ENCODE measurements around the gene POLR1C. TPM values are rescaled to one million over a fixed set of nuclear protein-coding genes. Genes with fewer than 3 reads are reported as not detected.

Gene POLR1C
- total and polyA plus RNA-seq, 4 donors, result 29.0 to 50.7 (median 40.5) TPM

DNA sequence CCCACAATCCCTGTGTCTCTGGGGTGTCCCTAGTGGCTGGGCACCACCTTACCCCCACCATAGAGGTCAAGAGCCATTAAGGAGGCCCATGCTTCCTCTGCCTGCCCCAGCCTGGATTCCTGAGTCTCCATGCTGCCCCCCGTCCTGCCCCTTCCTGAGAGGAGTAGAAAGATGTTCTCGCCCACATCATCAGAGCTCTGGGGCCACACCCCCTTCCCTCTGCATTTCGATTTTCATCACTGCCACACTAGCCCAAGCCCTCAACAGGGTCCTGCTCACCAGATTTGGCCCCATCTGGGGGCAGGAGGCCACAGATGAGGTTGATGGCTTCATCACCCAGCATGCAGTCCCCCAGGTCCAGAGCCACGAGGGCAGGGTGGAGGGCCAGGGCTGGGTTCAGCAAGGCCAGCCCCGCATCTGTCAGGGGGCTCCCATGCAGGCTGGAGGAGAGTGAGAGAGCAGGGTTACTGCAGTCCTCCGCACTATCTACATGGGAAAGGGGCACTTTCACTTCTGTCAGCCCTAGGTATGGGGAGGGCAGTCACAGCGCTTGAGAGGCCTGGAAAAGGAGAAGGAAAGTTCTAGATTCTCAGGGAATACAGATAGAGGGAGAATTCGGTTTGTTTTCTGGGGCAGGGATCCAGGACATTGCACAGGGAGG is 8.3 kb upstream of the POLR1C start:
- H3K9ac ChIP-seq (ENCODE audit: insufficient read depth in 1 of 2, low read length in 2 of 2), result no peak overlapping the region
- no peak overlapping the region for H3K27ac ChIP-seq (ENCODE audit: low read depth in 1 of 2, low read length in 1 of 2)
- 71 to 80% methylated on average over 8 of the region's 8 CpGs for WGBS, 2 donors
- no peak overlapping the region for H3K4me3 ChIP-seq
- peaks cover 8 to 42% (median 11%) of the 10 kb centered on the region in 4 donors for H3K36me3 ChIP-seq (ENCODE audit: control insufficient read depth in 4 of 4, insufficient read depth in 4 of 4, low read length in 4 of 4)
- ATAC-seq (ENCODE audit: insufficient read depth, low FRiP score), result no peak
- no peaks in the 10 kb centered on the region for H3K9me3 ChIP-seq (ENCODE audit: control insufficient read depth in 4 of 4, insufficient read depth in 3 of 4, low read length in 3 of 4)
- TF ChIP-seq, protein P1, sequence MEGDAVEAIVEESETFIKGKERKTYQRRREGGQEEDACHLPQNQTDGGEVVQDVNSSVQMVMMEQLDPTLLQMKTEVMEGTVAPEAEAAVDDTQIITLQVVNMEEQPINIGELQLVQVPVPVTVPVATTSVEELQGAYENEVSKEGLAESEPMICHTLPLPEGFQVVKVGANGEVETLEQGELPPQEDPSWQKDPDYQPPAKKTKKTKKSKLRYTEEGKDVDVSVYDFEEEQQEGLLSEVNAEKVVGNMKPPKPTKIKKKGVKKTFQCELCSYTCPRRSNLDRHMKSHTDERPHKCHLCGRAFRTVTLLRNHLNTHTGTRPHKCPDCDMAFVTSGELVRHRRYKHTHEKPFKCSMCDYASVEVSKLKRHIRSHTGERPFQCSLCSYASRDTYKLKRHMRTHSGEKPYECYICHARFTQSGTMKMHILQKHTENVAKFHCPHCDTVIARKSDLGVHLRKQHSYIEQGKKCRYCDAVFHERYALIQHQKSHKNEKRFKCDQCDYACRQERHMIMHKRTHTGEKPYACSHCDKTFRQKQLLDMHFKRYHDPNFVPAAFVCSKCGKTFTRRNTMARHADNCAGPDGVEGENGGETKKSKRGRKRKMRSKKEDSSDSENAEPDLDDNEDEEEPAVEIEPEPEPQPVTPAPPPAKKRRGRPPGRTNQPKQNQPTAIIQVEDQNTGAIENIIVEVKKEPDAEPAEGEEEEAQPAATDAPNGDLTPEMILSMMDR (IDR thresholded peaks at IDR 0.05; ENCODE audit: control extremely low read depth, extremely low read depth), result no peak
- DNase-seq, result no peak
- H3K27me3 ChIP-seq (ENCODE audit: control insufficient read depth in 3 of 3, insufficient read depth in 3 of 3, low read length in 2 of 3), result peaks cover 0 to 14% (median 5%) of the 10 kb centered on the region in 3 donors
- peaks cover 0 to 17% (median 5%) of the 10 kb centered on the region in 5 donors for H3K4me1 ChIP-seq (ENCODE audit: control insufficient read depth in 5 of 5, insufficient read depth in 5 of 5, low read length in 5 of 5)

DNA sequence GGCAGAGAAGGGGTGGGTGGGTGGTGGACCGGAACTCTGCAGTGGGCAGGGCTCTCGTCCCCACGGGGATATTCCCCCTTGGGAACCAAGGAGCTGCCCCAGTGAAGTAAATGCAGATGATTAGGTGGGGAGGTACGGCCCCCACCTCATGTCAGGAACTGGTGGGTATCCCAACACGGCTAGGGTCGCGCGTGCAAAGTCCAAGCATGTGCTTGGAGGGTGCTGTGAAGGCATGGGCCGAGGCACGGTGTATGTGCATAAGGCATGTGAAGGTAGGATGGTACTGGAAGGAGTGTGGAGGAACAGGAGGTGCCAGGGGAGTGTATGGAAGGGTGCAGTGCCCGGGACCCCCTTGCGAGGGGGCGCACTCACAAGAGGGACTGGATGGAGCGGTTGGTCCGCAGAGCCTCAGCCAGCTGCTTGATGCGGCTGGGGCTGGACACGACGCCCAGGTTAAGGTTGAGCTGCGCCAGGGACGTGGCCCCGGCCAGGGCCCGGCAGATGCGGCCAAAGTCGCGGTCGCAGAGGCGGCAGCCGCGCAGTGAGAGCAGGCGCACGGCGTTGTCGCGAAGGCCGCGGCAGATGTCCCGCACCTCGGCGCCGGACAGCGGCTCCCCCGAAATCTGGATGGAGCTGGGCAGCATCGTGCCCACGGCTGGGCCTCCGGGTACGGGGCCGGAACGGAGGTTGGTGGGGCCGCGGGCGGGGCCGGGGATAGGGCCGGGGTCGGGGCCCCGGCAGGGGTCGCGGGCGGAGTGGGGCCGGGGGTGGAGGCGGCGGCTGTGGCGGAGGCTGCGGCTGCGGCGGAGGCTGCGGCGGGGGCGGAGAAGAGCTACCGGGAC is 7.5 kb upstream of the POLR1C start:
- Histone ChIP-seq H3K4me3 (peak overlapping the region; percentile 43), H3K9me3 (ENCODE audit: control insufficient read depth in 4 of 4, insufficient read depth in 3 of 4, low read length in 3 of 4) (no peaks in the 10 kb centered on the region), H3K27ac (ENCODE audit: low read depth in 1 of 2, low read length in 1 of 2) (no peak overlapping the region), H3K36me3 (ENCODE audit: control insufficient read depth in 4 of 4, insufficient read depth in 4 of 4, low read length in 4 of 4) (peaks cover 6 to 38% (median 13%) of the 10 kb centered on the region in 4 donors), H3K27me3 (ENCODE audit: control insufficient read depth in 3 of 3, insufficient read depth in 3 of 3, low read length in 2 of 3) (peaks cover 0 to 14% (median 5%) of the 10 kb centered on the region in 3 donors), H3K4me1 (ENCODE audit: control insufficient read depth in 5 of 5, insufficient read depth in 5 of 5, low read length in 5 of 5) (peaks cover 0 to 19% (median 5%) of the 10 kb centered on the region in 5 donors), H3K9ac (ENCODE audit: insufficient read depth in 1 of 2, low read length in 2 of 2) (no peak overlapping the region)
- TF ChIP-seq, protein P1 (IDR thresholded peaks at IDR 0.05; ENCODE audit: control extremely low read depth, extremely low read depth), result no peak
- ATAC-seq (ENCODE audit: insufficient read depth, low FRiP score) (no peak), DNase-seq (no peak)
- WGBS, 2 donors, result 9 to 17% methylated on average over 40 to 69 of the region's 69 CpGs

DNA sequence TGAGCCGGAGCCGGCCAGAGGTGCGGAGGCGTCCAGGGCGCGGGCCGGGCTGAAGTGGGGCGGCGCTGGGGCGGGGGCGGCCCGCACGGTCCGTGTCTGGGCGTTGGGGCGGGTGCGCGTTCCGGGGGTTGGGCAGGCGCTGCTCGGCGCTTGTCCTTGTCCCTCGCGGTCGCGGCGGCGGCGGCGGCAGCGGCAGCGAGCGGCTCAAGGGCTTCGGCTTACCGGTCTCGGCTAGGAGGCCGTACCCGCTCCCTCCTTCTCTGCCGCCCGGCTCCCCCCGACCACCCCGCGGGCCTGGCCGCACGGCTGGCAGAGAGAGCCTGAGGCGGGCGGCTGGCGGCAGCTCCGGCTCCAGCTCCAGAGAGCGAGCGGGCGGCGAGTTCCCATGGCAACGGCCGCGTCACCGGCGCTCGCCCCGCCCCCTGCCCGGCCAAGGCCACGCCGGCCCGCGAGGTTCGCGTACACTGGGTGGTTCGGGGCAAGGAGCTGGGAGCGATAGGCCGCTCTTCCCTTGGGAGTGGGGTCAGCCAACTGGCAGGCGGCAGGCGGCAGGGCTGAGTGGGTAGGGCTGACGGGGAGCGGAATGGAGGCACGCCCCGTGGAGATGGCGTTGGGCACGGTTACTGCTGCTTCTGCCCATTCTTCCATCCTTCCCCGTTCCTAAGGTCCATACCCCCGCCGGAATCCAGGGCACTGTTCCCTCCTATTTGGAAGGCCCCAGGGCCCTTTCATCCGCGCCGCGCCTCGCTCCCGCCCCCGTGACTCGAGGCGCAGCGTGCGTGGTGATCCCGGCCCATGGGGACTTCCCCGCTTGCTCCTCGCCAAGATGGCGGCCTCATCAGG is 6.7 kb upstream of the POLR1C start, which contains the start of gene LRRC73:
Gene LRRC73 (minus strand): TSS at position 363 of the 843 bp plus-strand sequence. CDS start 561 bp downstream, outside the sequence.
- TF ChIP-seq, protein P1 (IDR thresholded peaks at IDR 0.05; ENCODE audit: control extremely low read depth, extremely low read depth), result no peak
- WGBS, 2 donors, result 9 to 17% methylated on average over 65 to 96 of the region's 96 CpGs
- H3K9me3 ChIP-seq (ENCODE audit: control insufficient read depth in 4 of 4, insufficient read depth in 3 of 4, low read length in 3 of 4), result no peaks in the 10 kb centered on the region
- peaks cover 6 to 29% (median 20%) of the 10 kb centered on the region in 4 donors for H3K36me3 ChIP-seq (ENCODE audit: control insufficient read depth in 4 of 4, insufficient read depth in 4 of 4, low read length in 4 of 4)
- H3K4me1 ChIP-seq (ENCODE audit: control insufficient read depth in 5 of 5, insufficient read depth in 5 of 5, low read length in 5 of 5), result peaks cover 0 to 24% (median 5%) of the 10 kb centered on the region in 5 donors
- H3K4me3 ChIP-seq, result peak within 1 kb of the TSS; percentile 43
- no peak within 1 kb of the TSS for H3K9ac ChIP-seq (ENCODE audit: insufficient read depth in 1 of 2, low read length in 2 of 2)
- H3K27me3 ChIP-seq (ENCODE audit: control insufficient read depth in 3 of 3, insufficient read depth in 3 of 3, low read length in 2 of 3), result peaks cover 0 to 14% (median 5%) of the 10 kb centered on the region in 3 donors
- ATAC-seq (ENCODE audit: insufficient read depth, low FRiP score), result peak; percentile 88
- peak; percentile 80 to 87 (median 84) for DNase-seq
- H3K27ac ChIP-seq (ENCODE audit: low read depth in 1 of 2, low read length in 1 of 2), result peak within 1 kb of the TSS in 1 of 2 donors; percentile 24
